Chondrocyte (in vitro differentiated cells): Measurements from ENCODE around the gene NCR1. TPM values are rescaled to one million over a fixed set of nuclear protein-coding genes. Genes with fewer than 3 reads are reported as not detected.
"Not testable (repeated sequence)": the region's sequence is repeated elsewhere in the genome, so short reads cannot be mapped to it uniquely, and the experiment has no call there.

Experiments
- DNase-seq: peaks from one replicate; pipeline ENCODE4 v3.0.0; 2021; ENCODE audit warnings: mixed read lengths, low spot score
- H3K27ac Mint-ChIP-seq: one replicate; pipeline ENCODE4 v1.8.0; 2021; ENCODE audit warnings: mild to moderate bottlenecking, moderate library complexity, mixed read lengths; ENCODE audit not compliant: unreplicated experiment
- H3K27me3 Mint-ChIP-seq: 2 replicates; pipeline ENCODE4 v1.8.0; 2021; ENCODE audit warnings: low read depth, mixed read lengths
- H3K36me3 Mint-ChIP-seq: 2 replicates; pipeline ENCODE4 v1.8.0; 2021; ENCODE audit warnings: low read depth, mixed read lengths
- H3K4me1 Mint-ChIP-seq: 2 replicates; pipeline ENCODE4 v1.8.0; 2021; ENCODE audit warnings: low read depth, mild to moderate bottlenecking, mixed read lengths
- H3K4me3 Mint-ChIP-seq: one replicate; pipeline ENCODE4 v1.8.0; 2021; ENCODE audit warnings: mild to moderate bottlenecking, moderate library complexity, mixed read lengths; ENCODE audit not compliant: unreplicated experiment
- H3K9me3 Mint-ChIP-seq: 2 replicates; pipeline ENCODE4 v1.8.0; 2021; ENCODE audit warnings: low read depth, mixed read lengths
- total RNA-seq: library from RNA; stranded (reverse); gene quantifications from 3 replicates; pipeline ENCODE4 v1.2.1, GENCODE V29; 2021
- TF ChIP-seq, protein P1 (sequence below): fragments of 200-600 bp; sonication (generic); IDR thresholded peaks from 2 replicates; pipeline ENCODE4 v1.5.0; 2021; ENCODE audit warnings: antibody characterized with exemption, mild to moderate bottlenecking, moderate library complexity

Gene NCR1
- total RNA-seq, 1 donor from 2014 or later: not detected

DNA sequence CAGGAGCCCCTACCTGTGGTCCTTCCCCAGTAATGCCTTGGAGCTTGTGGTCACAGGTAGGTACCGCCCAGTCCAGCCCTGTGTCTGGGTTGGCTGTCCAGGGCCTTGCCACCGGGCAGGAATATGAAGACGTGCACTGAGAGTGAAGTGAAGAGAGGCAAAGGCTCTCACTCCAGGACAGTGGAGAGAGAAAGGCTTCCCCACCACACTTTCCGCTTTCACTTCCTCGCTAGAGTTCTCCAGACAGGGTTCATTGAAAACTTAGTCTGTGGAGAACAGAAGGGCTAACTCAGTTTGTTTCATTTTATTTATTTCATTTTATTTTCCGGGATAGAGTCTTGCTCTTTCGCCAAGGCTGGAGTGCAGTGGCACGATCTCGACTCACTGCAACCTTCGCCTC, 17.7 kb upstream of the NCR1 start:
- H3K4me3 Mint-ChIP-seq: no peak overlapping the region
- TF ChIP-seq, protein P1, sequence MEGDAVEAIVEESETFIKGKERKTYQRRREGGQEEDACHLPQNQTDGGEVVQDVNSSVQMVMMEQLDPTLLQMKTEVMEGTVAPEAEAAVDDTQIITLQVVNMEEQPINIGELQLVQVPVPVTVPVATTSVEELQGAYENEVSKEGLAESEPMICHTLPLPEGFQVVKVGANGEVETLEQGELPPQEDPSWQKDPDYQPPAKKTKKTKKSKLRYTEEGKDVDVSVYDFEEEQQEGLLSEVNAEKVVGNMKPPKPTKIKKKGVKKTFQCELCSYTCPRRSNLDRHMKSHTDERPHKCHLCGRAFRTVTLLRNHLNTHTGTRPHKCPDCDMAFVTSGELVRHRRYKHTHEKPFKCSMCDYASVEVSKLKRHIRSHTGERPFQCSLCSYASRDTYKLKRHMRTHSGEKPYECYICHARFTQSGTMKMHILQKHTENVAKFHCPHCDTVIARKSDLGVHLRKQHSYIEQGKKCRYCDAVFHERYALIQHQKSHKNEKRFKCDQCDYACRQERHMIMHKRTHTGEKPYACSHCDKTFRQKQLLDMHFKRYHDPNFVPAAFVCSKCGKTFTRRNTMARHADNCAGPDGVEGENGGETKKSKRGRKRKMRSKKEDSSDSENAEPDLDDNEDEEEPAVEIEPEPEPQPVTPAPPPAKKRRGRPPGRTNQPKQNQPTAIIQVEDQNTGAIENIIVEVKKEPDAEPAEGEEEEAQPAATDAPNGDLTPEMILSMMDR: no peak
- H3K27ac Mint-ChIP-seq: no peak overlapping the region
- H3K9me3 Mint-ChIP-seq: peaks cover 8% of the 10 kb centered on the region
- no peaks in the 10 kb centered on the region for H3K36me3 Mint-ChIP-seq
- H3K4me1 Mint-ChIP-seq: no peaks in the 10 kb centered on the region
- no peak for DNase-seq
- H3K27me3 Mint-ChIP-seq: no peaks in the 10 kb centered on the region

DNA sequence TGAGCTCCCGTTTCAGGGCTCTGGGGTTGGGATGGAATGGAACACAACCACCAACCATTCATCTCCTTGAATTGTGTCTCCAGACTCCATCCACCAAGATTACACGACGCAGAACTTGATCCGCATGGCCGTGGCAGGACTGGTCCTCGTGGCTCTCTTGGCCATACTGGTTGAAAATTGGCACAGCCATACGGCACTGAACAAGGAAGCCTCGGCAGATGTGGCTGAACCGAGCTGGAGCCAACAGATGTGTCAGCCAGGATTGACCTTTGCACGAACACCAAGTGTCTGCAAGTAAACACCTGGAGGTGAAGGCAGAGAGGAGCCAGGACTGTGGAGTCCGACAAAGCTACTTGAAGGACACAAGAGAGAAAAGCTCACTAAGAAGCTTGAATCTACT, 16.4 kb upstream of the NCR1 start:
- Mint-ChIP-seq H3K4me3 (no peak overlapping the region), H3K4me1 (no peaks in the 10 kb centered on the region), H3K27ac (no peak overlapping the region), H3K27me3 (no peaks in the 10 kb centered on the region), H3K9me3 (peaks cover 8% of the 10 kb centered on the region), H3K36me3 (no peaks in the 10 kb centered on the region)
- TF ChIP-seq, protein P1: no peak
- no peak for DNase-seq

DNA sequence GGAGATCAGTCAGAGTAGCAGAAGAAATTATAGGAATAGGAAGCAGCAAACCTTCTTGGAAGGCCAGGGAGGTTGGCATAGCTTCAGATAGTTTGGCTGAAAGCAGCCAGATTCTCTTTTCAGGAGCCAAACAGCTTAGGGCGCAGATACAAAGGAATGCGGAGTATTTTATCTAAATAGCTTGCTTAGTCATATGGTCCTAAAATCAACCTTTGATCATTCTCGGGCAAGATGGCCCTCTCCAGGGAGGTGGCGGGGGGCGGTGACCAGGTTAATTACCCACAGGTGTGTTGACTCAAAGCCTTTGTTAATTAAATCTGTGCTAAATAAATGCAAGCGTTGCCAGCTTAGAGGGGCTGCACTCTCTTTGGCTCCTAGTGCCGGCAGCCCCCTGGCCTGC, 12.5 kb upstream of the NCR1 start:
- Mint-ChIP-seq H3K27ac (no peak overlapping the region), H3K9me3 (peaks cover 9% of the 10 kb centered on the region), H3K36me3 (no peaks in the 10 kb centered on the region), H3K27me3 (no peaks in the 10 kb centered on the region), H3K4me3 (no peak overlapping the region), H3K4me1 (no peaks in the 10 kb centered on the region)
- TF ChIP-seq, protein P1: no peak
- no peak for DNase-seq

DNA sequence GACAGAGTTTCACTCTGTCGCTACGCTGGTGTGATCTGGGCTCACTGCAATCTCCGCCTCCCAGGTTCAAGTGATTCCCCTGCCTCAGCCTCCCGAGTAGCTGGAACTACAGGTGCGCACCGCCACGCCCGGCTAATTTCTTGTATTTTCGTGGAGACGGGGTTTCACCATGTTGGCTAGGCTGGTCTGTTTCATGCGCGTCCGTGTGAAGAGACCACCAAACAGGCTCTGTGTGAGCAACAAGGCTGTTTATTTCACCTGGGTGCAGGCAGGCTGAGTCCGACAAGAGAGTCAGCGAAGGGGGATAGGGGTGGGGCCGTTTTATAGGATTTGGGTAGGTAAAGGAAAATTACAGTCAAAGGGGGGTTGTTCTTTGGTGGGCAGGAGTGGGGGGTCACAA, 11.8 kb upstream of the NCR1 start:
- H3K27me3 Mint-ChIP-seq, H3K27ac Mint-ChIP-seq, H3K9me3 Mint-ChIP-seq, DNase-seq, H3K36me3 Mint-ChIP-seq, H3K4me1 Mint-ChIP-seq, H3K4me3 Mint-ChIP-seq: not testable (repeated sequence)

DNA sequence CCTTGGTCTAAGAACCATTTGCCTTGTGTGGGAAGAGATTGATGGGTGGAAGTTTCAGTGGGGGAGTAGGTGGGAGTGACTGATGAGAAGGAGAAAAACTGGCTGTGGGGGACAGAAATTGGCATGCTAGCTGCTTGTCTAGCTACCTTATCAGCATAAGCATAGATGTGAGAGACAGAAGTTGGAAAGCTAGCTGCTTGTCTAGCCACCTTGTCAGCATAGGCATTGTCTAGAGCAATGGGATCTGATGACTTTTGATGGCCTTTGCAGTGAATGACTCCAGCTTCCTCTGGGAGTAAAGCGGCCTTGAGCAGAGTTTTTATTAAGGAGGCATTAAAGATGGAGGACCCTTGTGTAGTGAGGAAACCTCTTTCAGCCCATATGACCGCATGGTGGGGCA, 9.9 kb upstream of the NCR1 start:
- Mint-ChIP-seq H3K4me1 (no peaks in the 10 kb centered on the region), H3K36me3 (no peaks in the 10 kb centered on the region), H3K4me3 (no peak overlapping the region), H3K27me3 (peaks cover 2% of the 10 kb centered on the region), H3K9me3 (peaks cover 16% of the 10 kb centered on the region), H3K27ac (no peak overlapping the region)
- no peak for DNase-seq
- TF ChIP-seq, protein P1: no peak

DNA sequence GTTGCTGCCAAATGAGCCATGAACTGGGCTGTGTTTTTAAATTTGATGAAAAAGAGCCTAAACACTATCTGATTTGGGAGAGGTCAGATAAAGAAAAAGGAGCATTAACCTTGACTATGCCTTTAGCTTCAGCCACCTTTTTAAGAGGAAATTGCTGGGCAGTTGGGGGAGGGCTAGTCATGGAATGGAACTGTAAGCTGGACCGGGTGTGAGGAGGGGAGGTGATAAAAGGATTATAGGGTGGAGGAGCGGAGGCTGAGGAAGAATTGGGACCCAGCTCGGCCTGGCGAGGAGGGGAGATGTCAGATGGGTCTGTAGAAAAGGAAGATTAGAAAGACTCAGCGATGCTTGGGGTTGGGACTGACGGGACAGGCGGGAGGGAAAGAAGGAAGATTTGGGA, 7.3 kb upstream of the NCR1 start:
- DNase-seq, H3K27ac Mint-ChIP-seq, H3K4me3 Mint-ChIP-seq, H3K4me1 Mint-ChIP-seq, H3K27me3 Mint-ChIP-seq, H3K36me3 Mint-ChIP-seq: not testable (repeated sequence)
- H3K9me3 Mint-ChIP-seq: peaks cover 20% of the 10 kb centered on the region

DNA sequence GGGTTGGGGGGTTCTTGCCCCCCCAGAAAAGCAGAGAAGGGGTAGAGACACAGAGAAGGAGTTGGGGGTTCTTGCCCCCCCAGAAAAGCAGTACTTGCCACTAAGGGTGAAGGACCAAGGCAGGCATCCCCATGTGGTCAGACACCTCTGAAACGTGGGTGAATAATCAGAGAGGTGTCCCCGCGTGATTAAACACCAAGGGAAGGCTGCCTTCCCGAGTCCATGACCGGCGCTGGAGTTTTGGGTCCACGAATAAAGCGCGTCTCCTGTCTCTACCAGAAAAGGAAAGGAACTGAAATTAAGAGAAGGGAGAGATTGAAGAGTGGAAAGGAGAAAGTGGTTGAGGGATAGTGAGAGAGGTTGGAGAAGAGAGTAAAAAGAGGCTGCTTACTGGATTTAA, 6.3 kb upstream of the NCR1 start:
- H3K36me3 Mint-ChIP-seq, H3K27me3 Mint-ChIP-seq, H3K27ac Mint-ChIP-seq, H3K4me3 Mint-ChIP-seq, DNase-seq, H3K4me1 Mint-ChIP-seq: not testable (repeated sequence)
- H3K9me3 Mint-ChIP-seq: peaks cover 20% of the 10 kb centered on the region

DNA sequence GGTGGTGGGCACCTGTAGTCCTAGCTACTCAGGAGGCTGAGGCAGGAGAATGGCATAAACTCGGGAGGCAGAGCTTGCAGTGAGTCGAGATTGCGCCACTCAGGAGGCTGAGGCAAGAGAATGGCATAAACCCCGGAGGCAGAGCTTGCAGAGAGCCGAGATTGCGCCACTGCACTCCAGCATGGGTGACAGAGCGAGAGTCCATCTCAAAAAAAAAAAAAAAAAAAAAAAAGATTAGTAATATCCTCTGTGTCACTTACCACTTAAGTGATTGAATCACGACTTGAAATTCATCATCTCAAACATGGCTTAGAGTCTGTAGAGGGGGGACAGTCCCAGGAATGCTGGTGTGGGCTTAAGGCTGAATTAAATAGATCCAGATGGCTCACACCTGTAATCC, 4.8 kb upstream of the NCR1 start:
- H3K4me3 Mint-ChIP-seq, H3K27me3 Mint-ChIP-seq, H3K4me1 Mint-ChIP-seq, H3K27ac Mint-ChIP-seq, DNase-seq, H3K36me3 Mint-ChIP-seq: not testable (repeated sequence)
- peaks cover 20% of the 10 kb centered on the region for H3K9me3 Mint-ChIP-seq
